NT2/D1 (cell line): ENCODE results near the gene SLC47A1.

ENCODE experiments used
- SUZ12 ChIP-seq: IDR thresholded peaks from 2 replicates; pipeline ENCODE4 v1.6.1; 2011; ENCODE audit not compliant: insufficient read length, insufficient read depth; ENCODE audit errors: extremely low read depth
- YY1 ChIP-seq: IDR thresholded peaks from 2 replicates; pipeline ENCODE4 v1.6.1; 2011; ENCODE audit not compliant: insufficient read length, insufficient read depth
- ZNF274 ChIP-seq: IDR thresholded peaks from 2 replicates; pipeline ENCODE4 v1.6.1; 2011; ENCODE audit warnings: mild to moderate bottlenecking, low read depth, low read length

DNA sequence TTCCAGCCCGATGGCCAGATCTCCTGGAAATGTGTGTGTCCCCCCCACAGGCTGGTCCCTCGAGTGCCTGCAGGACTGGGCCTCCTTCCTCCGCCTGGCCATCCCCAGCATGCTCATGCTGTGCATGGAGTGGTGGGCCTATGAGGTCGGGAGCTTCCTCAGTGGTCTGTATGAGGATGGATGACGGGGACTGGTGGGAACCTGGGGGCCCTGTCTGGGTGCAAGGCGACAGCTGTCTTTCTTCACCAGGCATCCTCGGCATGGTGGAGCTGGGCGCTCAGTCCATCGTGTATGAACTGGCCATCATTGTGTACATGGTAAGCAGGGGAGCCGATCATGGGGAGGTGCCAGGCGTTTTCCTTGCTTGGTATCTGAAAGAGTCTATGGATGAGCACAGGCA, 22.1 kb downstream of the SLC47A1 start:
- TF ChIP-seq YY1 (no peak), ZNF274 (no peak), SUZ12 (no peak)
